HG03521 (cell line): ENCODE results near the gene HTT-AS.

Experiments used
- ATAC-seq: cut with Tn5 transposase; IDR thresholded peaks from one replicate; pipeline ENCODE4 v1.9.1; 2021; ENCODE audit warnings: mild to moderate bottlenecking, moderate library complexity; ENCODE audit not compliant: unreplicated experiment

HTT-AS gene

GRCh38 chr4:3091464-3091863, 17.1 kb upstream of the HTT-AS start:
- ATAC-seq, result no peak

- no peak for ATAC-seq
These were observed 12.9 kb upstream of the HTT-AS start for GRCh38 chr4:3087115-3087797.

GRCh38 chr4:3085948-3086670, 11.8 kb upstream of the HTT-AS start:
- no peak for ATAC-seq

GRCh38 chr4:3083732-3084131, 9.4 kb upstream of the HTT-AS start:
- ATAC-seq, result no peak

- ATAC-seq, result no peak
These were observed 8.7 kb upstream of the HTT-AS start for GRCh38 chr4:3082925-3083515.

- no peak for ATAC-seq
These were observed 5.4 kb upstream of the HTT-AS start for GRCh38 chr4:3079694-3080123.

GRCh38 chr4:3077796-3078195, 3.5 kb upstream of the HTT-AS start:
- ATAC-seq, result no peak

GRCh38 chr4:3075652-3075981, 1.3 kb upstream of the HTT-AS start:
- ATAC-seq, result no peak

- ATAC-seq, result peak; percentile 8
These were observed 711 bp upstream of the HTT-AS start for GRCh38 chr4:3074846-3075651.

- ATAC-seq, result peak; percentile 31
These were observed 920 bp downstream of the HTT-AS start for GRCh38 chr4:3073158-3074077.

GRCh38 chr4:3071811-3072210, 2.5 kb downstream of the HTT-AS start:
- ATAC-seq, result no peak

- ATAC-seq, result no peak
These were observed 3.4 kb downstream of the HTT-AS start for GRCh38 chr4:3070709-3071500.

GRCh38 chr4:3069661-3070199, 4.6 kb downstream of the HTT-AS start:
- no peak for ATAC-seq

- ATAC-seq, result no peak
These were observed 6.8 kb downstream of the HTT-AS start for GRCh38 chr4:3067473-3068001.

GRCh38 chr4:3066836-3067400, 7.4 kb downstream of the HTT-AS start:
- ATAC-seq, result no peak

- ATAC-seq, result no peak
These were observed 8.8 kb downstream of the HTT-AS start for GRCh38 chr4:3065551-3065950.

GRCh38 chr4:3062471-3062870, 11.9 kb downstream of the HTT-AS start:
- no peak for ATAC-seq

- no peak for ATAC-seq
These were observed 13.4 kb downstream of the HTT-AS start for GRCh38 chr4:3060946-3061345.

- ATAC-seq, result no peak
These were observed 14.4 kb downstream of the HTT-AS start for GRCh38 chr4:3059943-3060342.
